HG03060 (cell line): ENCODE results near the gene FAM222B.
"Not testable (repeated sequence)": the region's sequence is repeated elsewhere in the genome, so short reads cannot be mapped to it uniquely, and the experiment has no call there.

Source experiments
- ATAC-seq: cut with Tn5 transposase; IDR thresholded peaks from one replicate; pipeline ENCODE4 v1.9.1; 2021; ENCODE audit warnings: low read depth, moderate number of reproducible peaks; ENCODE audit not compliant: unreplicated experiment

FAM222B gene

GRCh38 chr17:28873839-28874238 lies 31.2 kb upstream of the FAM222B start:
- no peak for ATAC-seq

GRCh38 chr17:28871056-28871579 lies 28.5 kb upstream of the FAM222B start:
- ATAC-seq: no peak

GRCh38 chr17:28867276-28867675 lies 24.7 kb upstream of the FAM222B start:
- no peak for ATAC-seq

GRCh38 chr17:28865946-28866752 lies 23.6 kb upstream of the FAM222B start:
- no peak for ATAC-seq

- ATAC-seq: no peak
Observed at GRCh38 chr17:28864991-28865849, 22.6 kb upstream of the FAM222B start.

GRCh38 chr17:28863953-28864352 lies 21.4 kb upstream of the FAM222B start:
- no peak for ATAC-seq

- no peak for ATAC-seq
Observed at GRCh38 chr17:28862561-28862960, 20.0 kb upstream of the FAM222B start.

GRCh38 chr17:28861393-28862203 lies 19.0 kb upstream of the FAM222B start:
- ATAC-seq: no peak

GRCh38 chr17:28860363-28860808 lies 17.8 kb upstream of the FAM222B start:
- no peak for ATAC-seq

GRCh38 chr17:28858801-28859355 lies 16.3 kb upstream of the FAM222B start:
- ATAC-seq: no peak

GRCh38 chr17:28857905-28858800 lies 15.6 kb upstream of the FAM222B start:
- ATAC-seq: no peak

- no peak for ATAC-seq
Observed at GRCh38 chr17:28856028-28856574, 13.5 kb upstream of the FAM222B start.

- no peak for ATAC-seq
Observed at GRCh38 chr17:28855336-28855679, 12.7 kb upstream of the FAM222B start.

- peak; percentile 57 for ATAC-seq
Observed at GRCh38 chr17:28854457-28855335, 12.1 kb upstream of the FAM222B start, which contains the start of gene ERAL1. TSS of gene ERAL1 (plus strand) at chr17:28855016. CDS start at chr17:28855035, 19 bp downstream.

- no peak for ATAC-seq
Observed at GRCh38 chr17:28853295-28853694, 10.7 kb upstream of the FAM222B start.

GRCh38 chr17:28849281-28849680 lies 6.7 kb upstream of the FAM222B start:
- no peak for ATAC-seq

GRCh38 chr17:28848667-28849066 lies 6.1 kb upstream of the FAM222B start:
- not testable (repeated sequence) for ATAC-seq

- ATAC-seq: not testable (repeated sequence)
Observed at GRCh38 chr17:28846699-28847098, 4.1 kb upstream of the FAM222B start.
